ENCODE measurements around the gene F13A1.
A peak's percentile ranks its signal among the peaks of the same experiment; 100 is the strongest.

The F13A1 gene

GRCh38 chr6:6239598-6240581 lies 80.6 kb downstream of the F13A1 start:
- no peak for DNase-seq

- DNase-seq: no peak
Measured at GRCh38 chr6:6236730-6237469, 83.6 kb downstream of the F13A1 start.

DNA sequence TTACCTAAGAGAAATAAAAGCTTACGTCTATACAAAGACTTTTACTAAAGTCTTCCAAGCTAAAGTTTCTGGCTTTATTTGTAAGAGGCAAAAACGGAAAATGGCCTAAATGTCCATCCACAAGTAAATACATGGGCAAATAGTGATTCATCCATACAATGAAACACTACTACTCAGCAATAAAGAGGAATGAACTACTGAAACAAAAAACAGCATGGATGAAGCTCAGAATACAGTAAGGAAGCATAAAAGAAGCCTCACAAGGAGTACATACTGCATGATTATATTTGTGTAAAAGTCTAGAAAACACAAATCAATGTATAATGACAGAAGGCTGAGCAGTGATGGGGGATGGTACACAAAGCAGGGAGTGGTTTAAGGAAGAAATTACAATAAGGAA lies 84.7 kb downstream of the F13A1 start:
- no peak for DNase-seq

DNA sequence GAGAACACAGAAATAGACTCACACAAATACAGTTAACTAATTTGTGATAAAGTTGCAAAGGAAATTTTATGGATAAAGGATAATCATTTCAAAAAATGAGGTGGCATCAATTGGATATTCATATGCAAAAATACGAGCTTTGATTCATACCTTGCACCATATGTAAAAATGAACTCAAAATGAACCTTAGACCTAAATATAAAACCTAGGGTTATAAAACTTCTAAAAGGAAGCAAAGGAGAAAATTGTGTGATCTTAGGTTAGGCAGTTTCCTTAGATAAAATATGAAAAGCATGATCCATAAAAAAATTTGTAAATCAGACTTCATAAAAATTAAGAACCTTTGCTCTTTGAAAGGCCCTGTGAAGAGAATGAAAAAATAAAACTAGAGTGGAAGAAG lies 85.5 kb downstream of the F13A1 start:
- DNase-seq: no peak

DNA sequence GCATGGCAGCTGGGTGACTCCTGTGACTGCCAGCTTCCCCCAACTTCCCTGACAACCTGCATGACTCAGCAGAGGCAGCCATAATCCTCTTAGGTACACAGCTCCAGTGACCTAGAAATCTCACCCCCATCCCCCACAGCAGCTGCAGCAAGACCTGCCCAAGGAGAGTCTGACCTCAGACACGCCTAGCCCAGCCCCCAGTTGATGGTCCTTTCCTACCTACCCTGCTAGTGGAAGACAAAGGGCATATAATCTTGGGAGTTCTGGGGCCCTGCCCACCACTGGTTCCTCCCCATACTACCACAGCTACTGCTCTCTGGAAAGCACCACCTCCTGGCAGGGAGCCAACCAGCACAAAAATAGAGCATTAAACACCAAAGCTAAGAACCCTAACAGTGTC lies 90.2 kb downstream of the F13A1 start:
- no peak for DNase-seq

DNA sequence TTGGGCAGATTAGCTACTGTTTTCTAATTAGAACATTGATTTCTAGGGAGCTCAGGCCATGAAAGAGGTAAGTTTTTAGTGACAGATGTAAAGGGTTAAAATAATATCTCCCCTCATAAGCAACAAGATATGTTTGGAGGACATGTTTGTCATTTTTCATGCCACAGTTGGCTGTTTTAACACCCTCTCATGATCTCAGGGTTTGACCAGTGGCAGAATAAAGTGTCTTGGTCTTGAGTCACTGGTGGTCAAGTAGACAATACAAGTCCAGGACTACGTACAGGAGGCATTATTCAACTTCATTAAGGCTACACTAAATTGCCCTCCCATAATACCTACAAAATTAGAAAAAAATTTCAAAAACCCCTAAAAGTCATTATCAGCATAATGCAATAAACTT lies 92.6 kb downstream of the F13A1 start:
- no peak for DNase-seq

DNA sequence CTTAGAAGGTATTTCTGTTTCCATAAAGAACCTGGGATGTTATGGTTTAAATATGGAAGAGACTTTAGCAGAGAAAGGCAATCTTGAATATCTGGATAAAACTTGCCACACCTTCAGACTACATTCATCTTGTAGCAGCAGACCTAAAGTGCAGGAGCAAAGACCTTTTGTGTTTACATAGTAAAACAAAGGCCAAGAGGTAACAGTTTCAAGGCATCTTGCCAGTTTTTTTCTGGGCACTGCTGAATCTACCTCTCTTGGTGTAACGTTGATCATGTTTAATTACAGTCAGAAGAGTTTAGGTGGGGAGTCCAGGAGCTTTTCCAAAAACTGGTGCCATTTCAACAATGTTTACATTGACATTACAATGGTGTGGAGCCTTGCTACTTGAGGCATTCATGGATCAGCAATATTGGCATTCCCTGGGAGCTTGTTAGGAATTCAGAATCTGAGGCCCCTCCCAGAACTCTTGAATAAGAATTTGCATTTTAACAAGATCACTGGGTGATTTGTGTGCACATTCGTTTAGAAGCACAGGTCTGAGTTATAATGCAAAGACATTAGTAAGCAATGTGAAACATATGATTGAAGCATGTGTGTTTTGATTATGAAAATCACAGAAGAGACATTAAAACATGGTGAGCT lies 94.5 kb downstream of the F13A1 start:
- no peak for DNase-seq

DNA sequence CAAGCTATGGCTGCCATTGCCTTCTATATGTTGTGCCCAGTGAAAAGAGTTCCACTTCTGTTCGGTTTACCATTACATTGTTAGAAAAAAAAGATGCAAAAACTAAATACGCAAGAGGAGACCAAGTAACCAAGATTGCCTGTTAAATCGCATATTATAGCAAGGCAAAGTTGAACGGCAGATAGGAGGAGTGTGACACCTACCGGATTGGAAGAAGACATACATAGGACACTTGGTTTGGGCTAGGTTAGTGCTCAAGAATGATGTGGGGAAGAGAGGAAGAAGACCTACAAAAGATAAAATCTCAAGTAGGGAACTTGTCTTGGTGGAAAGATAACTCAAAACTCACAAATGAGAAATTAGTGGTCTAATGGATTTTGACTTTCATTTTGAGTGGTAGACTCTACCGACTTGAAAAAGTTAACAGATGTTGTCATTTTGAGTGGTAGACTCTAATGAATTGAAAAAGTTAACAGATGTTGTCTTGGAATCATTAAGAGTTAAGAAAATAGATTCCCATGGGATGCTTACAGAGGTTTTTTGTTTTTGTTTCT lies 95.5 kb downstream of the F13A1 start:
- DNase-seq: no peak

DNA sequence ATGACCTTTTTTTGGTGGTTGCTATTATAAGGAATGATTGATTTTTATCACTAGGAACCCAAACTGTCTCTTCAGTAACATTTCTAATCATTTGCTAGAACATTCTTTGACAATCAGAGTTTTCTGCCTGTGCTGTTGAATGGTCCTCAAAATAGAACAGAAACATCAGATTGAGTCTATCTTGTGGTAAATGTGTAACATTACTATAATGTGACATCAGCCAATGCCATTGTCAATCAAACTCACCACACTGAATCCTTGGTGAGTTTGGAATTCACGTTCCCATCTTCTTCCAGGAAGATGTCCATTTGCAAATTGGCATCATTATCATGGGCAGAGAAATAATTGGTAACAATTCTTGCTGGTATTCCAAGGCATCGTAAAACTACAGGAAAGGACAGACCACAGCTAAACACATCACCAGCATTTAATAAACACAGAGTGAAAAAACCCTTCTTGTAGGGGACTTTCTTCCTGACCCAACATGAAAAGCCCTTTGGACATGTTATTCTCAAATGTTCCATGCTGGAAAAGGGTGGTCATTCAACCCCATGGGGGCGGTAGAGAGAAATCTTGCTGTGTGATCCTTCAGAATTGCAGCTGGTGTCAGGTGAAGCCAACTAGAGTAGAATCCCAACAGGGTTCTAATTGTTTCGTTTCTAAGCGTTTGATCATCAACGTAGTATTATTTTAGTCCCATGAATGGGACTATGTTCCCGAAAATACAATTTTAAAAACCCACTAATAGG lies 98.5 kb downstream of the F13A1 start:
- DNase-seq: peak; percentile 11

DNA sequence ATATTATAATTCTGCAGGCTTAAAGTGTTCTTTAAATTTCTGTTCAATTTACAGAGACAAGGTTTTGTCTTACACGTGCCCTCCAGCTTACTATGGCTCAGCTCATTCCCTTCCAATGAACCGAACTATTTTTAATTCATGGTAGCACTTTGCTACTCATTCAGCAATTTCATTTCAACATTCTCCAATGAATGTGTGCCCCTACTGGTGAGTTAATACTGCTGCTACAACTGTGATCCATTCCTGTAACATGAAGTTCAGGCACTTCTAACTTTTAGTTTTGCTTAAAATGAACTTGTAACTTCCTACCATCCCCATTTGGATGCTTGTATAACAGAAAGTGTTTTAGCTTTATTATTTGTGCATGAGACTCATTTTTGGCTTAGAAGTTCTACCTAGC lies 99.7 kb downstream of the F13A1 start:
- no peak for DNase-seq

- no peak for DNase-seq
Measured at GRCh38 chr6:6219716-6220115, 100.7 kb downstream of the F13A1 start.

- DNase-seq: peak; percentile 77
Measured at GRCh38 chr6:6218759-6219085, 101.7 kb downstream of the F13A1 start.

DNA sequence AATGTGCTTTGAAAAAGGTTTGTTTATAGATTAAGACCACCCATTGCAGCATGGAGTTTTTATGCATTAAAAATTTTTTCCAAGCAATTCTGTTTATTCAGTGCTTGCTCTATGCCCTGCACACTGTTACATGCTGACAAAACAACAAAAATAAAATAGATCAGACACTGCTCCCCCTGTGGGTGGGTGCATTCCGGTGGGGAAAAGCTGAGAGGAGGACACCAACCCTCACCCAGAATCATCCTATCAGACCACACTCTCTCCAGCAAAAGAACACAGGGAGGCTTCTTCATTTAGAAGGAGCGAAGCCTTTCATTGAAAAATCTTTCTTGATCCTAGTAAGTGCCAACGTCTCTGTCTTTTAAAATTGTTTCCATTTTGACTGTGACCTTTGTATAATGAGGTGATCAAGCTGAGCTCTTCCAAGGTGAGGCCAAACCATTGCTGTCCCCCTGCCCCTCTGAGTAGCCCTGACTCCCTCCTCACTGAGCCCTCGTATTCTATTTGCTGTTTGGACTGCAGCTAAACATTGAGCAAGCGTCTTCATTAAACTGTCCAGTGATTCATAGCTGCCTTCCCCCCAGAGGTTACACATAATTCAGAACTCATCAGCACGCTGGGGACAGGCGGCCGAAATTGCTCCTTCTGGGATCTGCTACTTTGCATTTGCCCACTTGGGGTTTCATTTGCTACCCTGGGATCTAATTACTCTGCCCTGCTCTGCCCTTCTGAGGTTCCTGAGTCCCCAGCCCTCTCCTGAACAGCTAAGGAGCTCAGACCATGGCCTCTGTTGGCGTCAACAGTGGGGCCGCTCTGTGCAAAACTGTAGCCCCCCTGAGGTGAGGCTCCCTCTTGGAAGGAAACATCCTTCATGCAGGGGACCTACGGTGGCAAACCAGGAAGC lies 102.4 kb downstream of the F13A1 start:
- peak; percentile 49 for DNase-seq

GRCh38 chr6:6210994-6211393 lies 109.5 kb downstream of the F13A1 start:
- no peak for DNase-seq

- DNase-seq: no peak
Measured at GRCh38 chr6:6202886-6203285, 117.6 kb downstream of the F13A1 start.

DNA sequence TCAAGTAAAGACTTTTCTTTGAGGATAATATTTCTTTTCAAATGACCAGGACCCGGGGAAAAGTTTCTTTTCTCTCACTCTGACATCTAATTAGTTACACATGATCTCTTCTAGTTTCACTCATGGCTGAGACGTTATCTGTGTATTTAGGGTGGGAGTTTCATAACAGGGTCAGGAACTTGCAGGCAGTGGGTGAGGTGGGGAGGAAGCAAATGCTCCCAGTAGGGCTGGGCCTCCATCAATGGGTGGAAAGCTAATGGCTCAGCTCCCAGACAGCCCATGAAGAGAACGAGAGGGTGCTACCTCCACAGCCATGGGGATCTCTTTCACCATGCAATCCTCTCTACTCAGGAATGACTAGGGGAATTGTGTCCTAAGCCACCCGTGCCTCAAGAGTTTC lies 119.3 kb downstream of the F13A1 start:
- no peak for DNase-seq

DNA sequence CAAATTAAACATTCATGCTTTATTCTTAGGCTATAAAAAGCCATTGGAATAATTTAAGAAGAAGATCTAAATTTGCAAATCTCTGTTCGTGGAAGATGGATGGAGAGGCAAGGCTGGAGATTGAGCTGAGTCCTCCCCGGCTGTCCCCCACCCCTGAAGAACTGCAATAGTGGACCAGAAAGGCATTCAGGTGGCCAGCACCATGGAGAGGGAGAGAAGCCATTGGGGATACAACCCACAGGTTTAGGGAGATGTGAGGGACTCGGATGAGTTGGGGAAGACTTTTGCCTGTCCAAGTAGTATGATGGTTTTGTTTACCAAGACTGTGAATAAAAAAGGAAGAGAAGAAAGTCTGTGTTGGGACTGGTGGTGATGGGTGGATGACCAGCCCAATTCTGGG lies 120.8 kb downstream of the F13A1 start:
- no peak for DNase-seq

GRCh38 chr6:6196762-6197161 lies 123.7 kb downstream of the F13A1 start:
- no peak for DNase-seq

- DNase-seq: no peak
Measured at GRCh38 chr6:6195080-6195479, 125.4 kb downstream of the F13A1 start.

GRCh38 chr6:6193221-6193745 lies 127.2 kb downstream of the F13A1 start:
- DNase-seq: peak; percentile 72

- DNase-seq: no peak
Measured at GRCh38 chr6:6191909-6192308, 128.6 kb downstream of the F13A1 start.

Data from fibroblast of skin of right biceps (primary cell).